Measurements from ENCODE around the gene WNT9B. TPM values are rescaled to one million over a fixed set of nuclear protein-coding genes. Genes with fewer than 3 reads are reported as not detected.

The WNT9B gene
- total RNA-seq, 1 experiment from 2014 or later = not detected

DNA sequence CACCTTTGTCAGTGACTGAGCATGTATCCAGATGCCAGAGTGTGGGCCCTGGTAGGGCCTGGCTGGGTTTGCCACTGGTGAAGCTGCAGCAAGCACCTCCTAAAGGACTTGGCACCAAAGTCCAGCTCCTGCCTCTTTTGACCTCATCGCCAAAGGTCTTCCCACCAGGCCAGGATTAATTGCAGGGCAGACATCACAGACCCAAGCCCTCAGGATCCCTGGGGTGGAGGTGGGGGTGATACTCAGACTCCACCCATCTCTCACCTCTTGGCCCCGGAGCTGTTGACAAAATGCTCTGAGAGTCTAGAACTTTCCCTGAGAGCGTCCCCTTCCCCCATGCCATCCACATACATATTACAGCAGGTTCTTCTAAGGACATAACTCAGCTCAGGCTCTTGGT, 37.5 kb upstream of the WNT9B start:
- no peak for DNase-seq (ENCODE audit: unreplicated experiment)
- ChIA-PET CTCF (interaction anchor here (0.6 to 2.4 kb wide), 2 partner anchors 21 to 43 kb away, joined by 3 to 7 read pairs; no protein-coding TSS in a partner anchor), POLR2A (no interaction called here)
- Mint-ChIP-seq H3K27me3 (ENCODE audit: insufficient read depth, unreplicated experiment) (peaks cover 21% of the 10 kb centered on the region), H3K4me1 (ENCODE audit: insufficient read depth, unreplicated experiment) (no peaks in the 10 kb centered on the region), H3K36me3 (ENCODE audit: insufficient read depth, unreplicated experiment) (peaks cover 6% of the 10 kb centered on the region), H3K9me3 (ENCODE audit: unreplicated experiment) (no peaks in the 10 kb centered on the region), H3K4me3 (ENCODE audit: unreplicated experiment) (no peak overlapping the region), H3K27ac (ENCODE audit: low read depth, unreplicated experiment) (no peak overlapping the region)
- TF ChIP-seq, protein P1, sequence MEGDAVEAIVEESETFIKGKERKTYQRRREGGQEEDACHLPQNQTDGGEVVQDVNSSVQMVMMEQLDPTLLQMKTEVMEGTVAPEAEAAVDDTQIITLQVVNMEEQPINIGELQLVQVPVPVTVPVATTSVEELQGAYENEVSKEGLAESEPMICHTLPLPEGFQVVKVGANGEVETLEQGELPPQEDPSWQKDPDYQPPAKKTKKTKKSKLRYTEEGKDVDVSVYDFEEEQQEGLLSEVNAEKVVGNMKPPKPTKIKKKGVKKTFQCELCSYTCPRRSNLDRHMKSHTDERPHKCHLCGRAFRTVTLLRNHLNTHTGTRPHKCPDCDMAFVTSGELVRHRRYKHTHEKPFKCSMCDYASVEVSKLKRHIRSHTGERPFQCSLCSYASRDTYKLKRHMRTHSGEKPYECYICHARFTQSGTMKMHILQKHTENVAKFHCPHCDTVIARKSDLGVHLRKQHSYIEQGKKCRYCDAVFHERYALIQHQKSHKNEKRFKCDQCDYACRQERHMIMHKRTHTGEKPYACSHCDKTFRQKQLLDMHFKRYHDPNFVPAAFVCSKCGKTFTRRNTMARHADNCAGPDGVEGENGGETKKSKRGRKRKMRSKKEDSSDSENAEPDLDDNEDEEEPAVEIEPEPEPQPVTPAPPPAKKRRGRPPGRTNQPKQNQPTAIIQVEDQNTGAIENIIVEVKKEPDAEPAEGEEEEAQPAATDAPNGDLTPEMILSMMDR (IDR thresholded peaks at IDR 0.05; ENCODE audit: unreplicated experiment) = no peak
- no TSS peak for BruUV-seq (replicated peaks)
- intact Hi-C loops (cut with micrococcal nuclease) = no loop called here

DNA sequence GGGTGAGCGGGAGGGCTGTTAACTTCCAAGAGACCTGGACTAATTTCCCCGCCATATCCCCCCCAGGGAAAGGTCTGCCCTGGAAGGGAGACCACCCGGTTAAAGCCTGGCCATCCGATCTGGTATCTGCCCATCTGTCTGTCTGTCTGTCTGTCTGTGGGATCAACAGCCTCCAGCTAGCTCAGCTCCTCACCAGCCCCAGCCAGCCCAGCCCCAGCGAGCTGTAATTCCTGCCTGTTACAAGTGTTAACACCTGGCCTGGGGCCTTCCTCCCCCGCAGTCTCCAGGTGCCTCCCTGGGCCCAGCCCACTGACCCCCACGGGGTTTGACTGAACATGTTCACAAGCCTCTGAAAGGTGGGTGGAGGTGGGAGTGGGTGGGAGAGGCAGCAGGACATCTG, 36.9 kb upstream of the WNT9B start:
- Mint-ChIP-seq H3K27me3 (ENCODE audit: insufficient read depth, unreplicated experiment) (peaks cover 21% of the 10 kb centered on the region), H3K36me3 (ENCODE audit: insufficient read depth, unreplicated experiment) (peaks cover 6% of the 10 kb centered on the region), H3K9me3 (ENCODE audit: unreplicated experiment) (no peaks in the 10 kb centered on the region), H3K4me3 (ENCODE audit: unreplicated experiment) (no peak overlapping the region), H3K27ac (ENCODE audit: low read depth, unreplicated experiment) (no peak overlapping the region), H3K4me1 (ENCODE audit: insufficient read depth, unreplicated experiment) (no peaks in the 10 kb centered on the region)
- intact Hi-C loops (cut with micrococcal nuclease) = no loop called here
- CTCF ChIA-PET = interaction anchor here (2.4 kb wide), 1 partner anchor 21 kb away, joined by 7 read pairs; no protein-coding TSS in a partner anchor
- POLR2A ChIA-PET = no interaction called here
- DNase-seq (ENCODE audit: unreplicated experiment) = no peak
- BruUV-seq (replicated peaks) = no TSS peak
- TF ChIP-seq, protein P1 (IDR thresholded peaks at IDR 0.05; ENCODE audit: unreplicated experiment) = no peak

DNA sequence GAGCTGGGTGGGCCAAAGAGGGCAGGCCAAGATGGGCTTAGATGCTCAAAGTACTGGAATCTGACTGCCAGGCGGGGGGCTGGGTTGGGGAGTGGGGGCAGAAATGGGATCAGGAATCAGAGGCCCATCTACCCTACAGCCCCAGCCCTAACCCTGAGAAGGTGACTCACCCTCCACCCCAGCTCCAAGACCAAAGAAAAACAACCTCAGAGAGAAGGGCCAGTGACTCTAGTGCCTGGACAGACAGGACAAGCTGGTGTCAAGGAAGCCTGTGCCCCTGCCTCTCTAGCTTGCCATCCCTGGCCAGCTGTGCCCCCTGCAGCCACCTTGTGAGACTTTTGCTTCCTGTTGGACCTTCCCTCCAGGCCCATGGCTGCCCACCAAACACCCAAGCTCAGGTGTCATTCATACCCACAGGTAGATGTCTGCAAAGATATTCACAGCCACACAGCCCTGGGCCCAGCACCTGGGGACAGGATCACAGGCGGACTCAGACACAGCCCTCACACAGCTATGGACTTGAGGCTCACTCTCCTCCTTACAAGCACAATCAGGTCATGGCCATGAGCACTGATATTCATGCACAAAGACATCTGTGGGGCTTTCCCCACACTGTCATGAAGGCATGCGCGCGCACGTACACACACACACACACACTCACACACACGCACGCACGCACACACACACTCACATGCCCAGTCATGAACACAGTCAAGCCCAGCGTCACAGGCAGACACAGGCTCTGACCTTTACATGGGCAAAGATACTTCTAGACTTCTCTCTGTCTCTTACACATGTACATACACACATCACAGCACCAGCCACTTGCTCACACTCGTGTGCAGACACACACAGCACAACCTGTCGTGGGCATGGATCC, 35.7 kb upstream of the WNT9B start:
- no TSS peak for BruUV-seq (replicated peaks)
- DNase-seq (ENCODE audit: unreplicated experiment) = no peak
- intact Hi-C loops (cut with micrococcal nuclease) = no loop called here

More for the DNA sequence above, 35.7 kb upstream of the WNT9B start:
- Mint-ChIP-seq H3K4me1 (ENCODE audit: insufficient read depth, unreplicated experiment) (no peaks in the 10 kb centered on the region), H3K27ac (ENCODE audit: low read depth, unreplicated experiment) (no peak overlapping the region), H3K36me3 (ENCODE audit: insufficient read depth, unreplicated experiment) (peaks cover 6% of the 10 kb centered on the region), H3K9me3 (ENCODE audit: unreplicated experiment) (no peaks in the 10 kb centered on the region), H3K4me3 (ENCODE audit: unreplicated experiment) (no peak overlapping the region), H3K27me3 (ENCODE audit: insufficient read depth, unreplicated experiment) (peaks cover 21% of the 10 kb centered on the region)
- CTCF ChIA-PET = interaction anchor here (0.5 to 2.4 kb wide), 3 partner anchors 10 to 21 kb away, joined by 3 to 7 read pairs (median 3); no protein-coding TSS in a partner anchor
- TF ChIP-seq, protein P1 (IDR thresholded peaks at IDR 0.05; ENCODE audit: unreplicated experiment) = no peak
- POLR2A ChIA-PET = no interaction called here
